Fibroblast of lung (primary cell): ENCODE data around the gene TOPAZ1. TPM values are rescaled to one million over a fixed set of nuclear protein-coding genes. Genes with fewer than 3 reads are reported as not detected.

ENCODE experiments used
- DNase-seq, 2 donors: peaks; one replicate each; pipeline versions ENCODE4 v3.0.0 to v3.0.0-alpha.2; 2010; ENCODE audit warnings: low read depth in 2 of 2
- H2AFZ ChIP-seq: 2 replicates; pipeline ENCODE4 v1.5.1; 2012; ENCODE audit warnings: low read length, control low read depth, inconsistent platforms
- H3K27ac ChIP-seq: 2 replicates; pipeline ENCODE4 v1.5.1; 2011; ENCODE audit warnings: low read length, control low read depth; ENCODE audit not compliant: insufficient read depth
- H3K27me3 ChIP-seq: 2 replicates; pipeline ENCODE4 v1.5.1; 2011; ENCODE audit warnings: mild to moderate bottlenecking, low read length; ENCODE audit not compliant: control insufficient read depth, insufficient read depth
- H3K36me3 ChIP-seq: 2 replicates; pipeline ENCODE4 v1.5.1; 2011; ENCODE audit warnings: low read length; ENCODE audit not compliant: control insufficient read depth, insufficient read depth
- H3K4me1 ChIP-seq: 2 replicates; pipeline ENCODE4 v1.5.1; 2011; ENCODE audit warnings: low read length; ENCODE audit not compliant: control insufficient read depth, insufficient read depth; ENCODE audit errors: extremely low read depth
- H3K4me2 ChIP-seq: 2 replicates; pipeline ENCODE4 v1.5.1; 2011; ENCODE audit warnings: low read length, control low read depth; ENCODE audit not compliant: insufficient read depth; ENCODE audit errors: extremely low read depth
- H3K4me3 ChIP-seq, 4 experiments: fragments of 200-600 bp in 1 of 4; sonication (generic) in 1 of 4; replicated peaks in 1 of 4; 2 replicates each; pipeline ENCODE4 v1.5.1; 2011 to 2016; ENCODE audit warnings: low read length in 4 of 4, low read depth in 3 of 4, mild to moderate bottlenecking in 3 of 4, control low read depth in 2 of 4, inconsistent platforms in 1 of 4, mixed read lengths in 1 of 4; ENCODE audit not compliant: insufficient read depth in 1 of 4; ENCODE audit errors: control extremely low read depth in 1 of 4
- H3K79me2 ChIP-seq: 2 replicates; pipeline ENCODE4 v1.5.1; 2012; ENCODE audit warnings: mild to moderate bottlenecking, low read length, inconsistent platforms; ENCODE audit not compliant: control insufficient read depth, insufficient read depth
- H3K9ac ChIP-seq: 2 replicates; pipeline ENCODE4 v1.5.1; 2011; ENCODE audit warnings: mild to moderate bottlenecking, low read length, control low read depth; ENCODE audit not compliant: insufficient read depth
- H3K9me3 ChIP-seq: 2 replicates; pipeline ENCODE4 v1.5.1; 2012; ENCODE audit warnings: low read depth, low read length; ENCODE audit not compliant: control insufficient read depth, insufficient read depth
- H4K20me1 ChIP-seq: 2 replicates; pipeline ENCODE4 v1.5.1; 2011; ENCODE audit warnings: low read length; ENCODE audit not compliant: control insufficient read depth, insufficient read depth; ENCODE audit errors: extremely low read depth
- EZH2 ChIP-seq: IDR thresholded peaks from 2 replicates; pipeline ENCODE4 v1.5.1; 2012; ENCODE audit warnings: low read length, control low read depth, mild to moderate bottlenecking; ENCODE audit errors: missing control alignments
- polyA plus RNA-seq, 2 donors: library from polyadenylated mRNA; depleted of rRNA in 1 of 2; stranded (reverse) in 1 of 2; unstranded in 1 of 2; fragments of >200 nt; gene quantifications; 2 replicates each; pipeline ENCODE4 v1.2.1, GENCODE V29; 2011 to 2012; ENCODE audit warnings: missing spikeins in 1 of 2
- total RNA-seq: library from RNA; depleted of rRNA; stranded (reverse); fragments of >200 nt; gene quantifications from 2 replicates; pipeline ENCODE4 v1.2.1, GENCODE V29; 2014
- TF ChIP-seq, protein P1 (sequence below), 2 donors: IDR thresholded peaks in 1 of 2; conservative IDR thresholded peaks in 1 of 2; 1 replicate in 1 of 2; 2 replicates in 1 of 2; pipeline ENCODE4 v1.5.1; 2011 to 2012; ENCODE audit warnings: low read length in 2 of 2, control low read depth in 1 of 2, inconsistent platforms in 1 of 2, low read depth in 1 of 2, mild to moderate bottlenecking in 1 of 2

Gene TOPAZ1
- total and polyA plus RNA-seq, 2 donors (not counting 1 experiment from before 2014, with no cell fraction given) = not detected

GRCh38 chr3:44321335-44321734 is 79.6 kb downstream of the TOPAZ1 start:
- no peaks in the 10 kb centered on the region for H3K27me3 ChIP-seq
- H3K4me2 ChIP-seq = no peak overlapping the region
- H3K4me3 ChIP-seq = no peak overlapping the region
- TF ChIP-seq, protein P1, sequence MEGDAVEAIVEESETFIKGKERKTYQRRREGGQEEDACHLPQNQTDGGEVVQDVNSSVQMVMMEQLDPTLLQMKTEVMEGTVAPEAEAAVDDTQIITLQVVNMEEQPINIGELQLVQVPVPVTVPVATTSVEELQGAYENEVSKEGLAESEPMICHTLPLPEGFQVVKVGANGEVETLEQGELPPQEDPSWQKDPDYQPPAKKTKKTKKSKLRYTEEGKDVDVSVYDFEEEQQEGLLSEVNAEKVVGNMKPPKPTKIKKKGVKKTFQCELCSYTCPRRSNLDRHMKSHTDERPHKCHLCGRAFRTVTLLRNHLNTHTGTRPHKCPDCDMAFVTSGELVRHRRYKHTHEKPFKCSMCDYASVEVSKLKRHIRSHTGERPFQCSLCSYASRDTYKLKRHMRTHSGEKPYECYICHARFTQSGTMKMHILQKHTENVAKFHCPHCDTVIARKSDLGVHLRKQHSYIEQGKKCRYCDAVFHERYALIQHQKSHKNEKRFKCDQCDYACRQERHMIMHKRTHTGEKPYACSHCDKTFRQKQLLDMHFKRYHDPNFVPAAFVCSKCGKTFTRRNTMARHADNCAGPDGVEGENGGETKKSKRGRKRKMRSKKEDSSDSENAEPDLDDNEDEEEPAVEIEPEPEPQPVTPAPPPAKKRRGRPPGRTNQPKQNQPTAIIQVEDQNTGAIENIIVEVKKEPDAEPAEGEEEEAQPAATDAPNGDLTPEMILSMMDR (conservative IDR thresholded peaks at IDR 0.05 in 1 of 2, IDR thresholded peaks at IDR 0.05 in 1 of 2; ENCODE audit: low read depth in 1 of 2, low read length in 2 of 2) = no peak
- no peak for TF ChIP-seq EZH2
- no peak overlapping the region for H3K27ac ChIP-seq
- no peak overlapping the region for H3K9ac ChIP-seq
- no peaks in the 10 kb centered on the region for H3K36me3 ChIP-seq
- no peaks in the 10 kb centered on the region for H3K9me3 ChIP-seq
- no peaks in the 10 kb centered on the region for H3K4me1 ChIP-seq
- H2AFZ ChIP-seq = no peak overlapping the region
- H3K79me2 ChIP-seq = no peaks in the 10 kb centered on the region
- no peak for DNase-seq
- H4K20me1 ChIP-seq = no peaks in the 10 kb centered on the region

DNA sequence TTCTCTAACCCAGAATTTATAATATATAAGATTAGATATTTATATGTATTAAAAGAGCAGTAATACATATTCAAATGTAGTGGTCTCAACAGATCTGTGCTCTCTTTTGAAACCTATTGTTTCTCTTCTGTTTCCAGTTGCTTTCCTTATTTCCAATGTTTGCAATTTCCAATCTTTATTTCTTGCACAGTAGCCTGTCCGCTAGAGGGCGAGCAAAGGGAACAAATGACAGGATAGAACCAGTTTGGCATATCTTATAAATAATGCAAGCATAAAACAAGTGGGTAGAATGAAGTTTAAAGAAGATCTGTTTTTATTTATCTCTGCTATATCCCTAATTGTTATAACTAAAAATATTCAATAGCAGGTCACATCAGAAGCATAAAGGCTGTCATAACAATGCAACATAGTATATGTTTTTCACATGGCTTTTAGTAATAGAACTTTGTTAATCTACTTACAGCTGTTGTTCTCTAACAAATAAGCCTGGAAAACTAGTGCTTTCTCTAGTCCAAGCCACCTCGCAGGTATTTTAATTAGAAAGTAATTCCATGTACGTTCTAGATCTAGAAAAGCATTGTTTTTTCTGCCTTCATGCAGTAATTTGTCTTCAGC is 81.8 kb downstream of the TOPAZ1 start:
- Histone ChIP-seq H4K20me1 (no peaks in the 10 kb centered on the region), H3K79me2 (no peaks in the 10 kb centered on the region), H3K27me3 (no peaks in the 10 kb centered on the region), H3K4me1 (no peaks in the 10 kb centered on the region), H2AFZ (no peak overlapping the region), H3K9ac (no peak overlapping the region), H3K9me3 (no peaks in the 10 kb centered on the region), H3K27ac (no peak overlapping the region), H3K4me2 (no peak overlapping the region), H3K36me3 (no peaks in the 10 kb centered on the region), H3K4me3 (no peak overlapping the region)
- DNase-seq = peak; percentile 49 to 80
- no peak for TF ChIP-seq EZH2
- TF ChIP-seq, protein P1 (conservative IDR thresholded peaks at IDR 0.05 in 1 of 2, IDR thresholded peaks at IDR 0.05 in 1 of 2; ENCODE audit: low read depth in 1 of 2, low read length in 2 of 2) = peak; percentile 91 to 93

DNA sequence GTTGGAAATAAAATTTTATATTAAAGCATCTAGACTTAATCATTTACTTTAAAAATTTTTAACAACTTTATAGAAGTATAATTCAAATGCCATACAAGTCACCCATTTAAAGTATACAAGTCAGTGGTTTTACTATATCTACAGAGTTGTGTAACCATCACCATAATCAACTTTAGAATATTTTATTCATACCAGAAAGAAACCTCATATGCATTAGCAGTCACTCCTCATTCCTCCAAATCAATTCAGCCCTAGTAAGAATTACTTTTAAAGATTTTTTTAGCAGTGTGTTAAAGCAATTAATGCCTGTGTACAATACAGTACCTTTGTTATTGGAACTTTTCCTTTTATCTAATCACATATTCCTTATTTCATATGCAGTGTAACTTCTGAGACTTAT is 82.9 kb downstream of the TOPAZ1 start:
- Histone ChIP-seq H3K9me3 (no peaks in the 10 kb centered on the region), H3K27ac (no peak overlapping the region), H3K4me1 (no peaks in the 10 kb centered on the region), H3K9ac (no peak overlapping the region), H4K20me1 (no peaks in the 10 kb centered on the region), H3K4me3 (no peak overlapping the region), H3K36me3 (no peaks in the 10 kb centered on the region), H2AFZ (no peak overlapping the region), H3K79me2 (no peaks in the 10 kb centered on the region), H3K4me2 (no peak overlapping the region), H3K27me3 (no peaks in the 10 kb centered on the region)
- DNase-seq = no peak
- TF ChIP-seq EZH2 = no peak
- TF ChIP-seq, protein P1 (conservative IDR thresholded peaks at IDR 0.05 in 1 of 2, IDR thresholded peaks at IDR 0.05 in 1 of 2; ENCODE audit: low read depth in 1 of 2, low read length in 2 of 2) = no peak
